Measurements from ENCODE around the gene MON1A. TPM values are rescaled to one million over a fixed set of nuclear protein-coding genes. Genes with fewer than 3 reads are reported as not detected.

MON1A gene
- total RNA-seq, 1 donor from 2014 or later, result 19.8 TPM

Other genes starting within 250 kb of the MON1A start
- gene MST1, start 240.3 kb downstream of the MON1A start, total RNA-seq, result 10.8 and 15.7 TPM in 2 replicates
- 50.7 and 57.5 TPM in 2 replicates for gene RNF123, start 240.3 kb downstream of the MON1A start, total RNA-seq
- gene AMIGO3, start 210.1 kb downstream of the MON1A start, total RNA-seq, result 1.3 and 1.8 TPM in 2 replicates
- gene GMPPB, start 205.9 kb downstream of the MON1A start, total RNA-seq, result 21.9 and 30.0 TPM in 2 replicates
- gene IP6K1, start 143.3 kb downstream of the MON1A start, total RNA-seq, result 27.1 and 30.2 TPM in 2 replicates
- gene CDHR4, start 129.9 kb downstream of the MON1A start, total RNA-seq, result 0.19 TPM in 1 of 2 replicates, not detected in the other
- gene INKA1, start 126.5 kb downstream of the MON1A start, total RNA-seq, result 1.8 and 4.3 TPM in 2 replicates
- 24.8 and 28.3 TPM in 2 replicates for gene UBA7, start 115.9 kb downstream of the MON1A start, total RNA-seq
- 0.91 and 1.2 TPM in 2 replicates for gene TRAIP, start 73.2 kb downstream of the MON1A start, total RNA-seq
- gene CAMKV, start 59.9 kb downstream of the MON1A start, total RNA-seq, result not detected in 2 replicates
- gene MST1R, start 25.9 kb downstream of the MON1A start, total RNA-seq, result 0.27 TPM in 1 of 2 replicates, not detected in the other
- gene RBM6, start 10.3 kb upstream of the MON1A start, total RNA-seq, result 48.8 and 56.7 TPM in 2 replicates
- gene RBM5, start 159.1 kb upstream of the MON1A start, total RNA-seq, result 158 and 160 TPM in 2 replicates
- 0.51 and 1.6 TPM in 2 replicates for gene SEMA3F, start 225.5 kb upstream of the MON1A start, total RNA-seq